Fibroblast of skin of scalp (primary cell): Measurements from ENCODE around the gene ZC2HC1C.
"Not testable (repeated sequence)": the region's sequence is repeated elsewhere in the genome, so short reads cannot be mapped to it uniquely, and the experiment has no call there.

Experiments used
- DNase-seq: peaks from one replicate; pipeline ENCODE4 v3.0.0-alpha.2; 2013

ZC2HC1C gene

DNA sequence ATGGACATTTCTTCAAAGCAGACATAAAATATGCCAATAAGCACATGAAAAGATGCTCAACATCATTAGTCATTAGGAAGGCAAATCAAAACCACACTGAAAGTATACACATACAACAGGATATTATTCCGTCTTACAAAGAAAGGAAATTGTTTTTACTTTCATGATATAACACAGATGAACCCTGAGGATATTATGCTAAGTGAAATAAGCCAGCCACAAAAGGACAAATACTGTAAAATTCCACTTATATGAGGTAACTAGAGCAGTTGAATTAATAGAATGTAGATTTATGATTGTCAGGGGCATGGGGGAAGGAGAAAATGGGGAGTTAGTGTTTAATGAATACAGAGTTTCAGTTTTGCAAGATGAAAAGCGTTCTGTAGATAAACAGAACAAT, 9.8 kb upstream of the ZC2HC1C start:
- peak; percentile 71 for DNase-seq

DNA sequence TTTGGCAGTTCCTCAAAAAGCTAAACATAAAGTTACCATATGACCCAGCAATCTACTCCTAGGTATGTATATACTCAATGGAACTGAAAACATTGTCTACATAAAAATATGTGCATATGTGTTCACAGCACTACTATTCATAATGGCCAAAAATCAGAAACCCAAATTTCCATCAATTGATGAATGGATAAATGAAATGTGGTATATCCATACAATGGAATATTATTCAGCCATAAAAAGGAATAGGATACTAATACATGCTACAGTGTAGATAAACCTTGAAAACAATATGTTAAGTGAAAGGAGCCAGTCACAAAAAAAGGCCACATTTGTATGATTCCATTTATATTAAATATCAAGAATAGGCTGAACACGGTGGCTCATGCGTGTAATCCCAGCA, 9.0 kb upstream of the ZC2HC1C start:
- DNase-seq, result no peak

DNA sequence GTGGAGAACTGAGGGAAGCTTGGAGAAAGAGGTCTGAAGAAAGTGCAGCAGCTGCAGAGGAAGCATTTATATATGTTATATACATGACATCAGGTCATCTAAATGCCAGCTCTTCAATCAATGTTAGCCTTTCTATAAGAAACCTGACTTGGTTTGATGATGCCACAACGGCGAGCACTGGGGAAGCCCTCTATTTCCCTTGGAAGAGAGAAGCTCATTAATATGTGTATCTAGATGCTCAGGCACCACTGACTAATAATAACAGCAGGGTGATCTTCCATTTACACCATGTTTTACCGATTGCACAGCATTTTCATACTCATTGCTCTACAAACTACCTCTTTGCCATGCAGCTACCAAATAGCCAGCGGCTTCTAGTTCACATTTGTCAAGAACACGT, 6.4 kb upstream of the ZC2HC1C start:
- no peak for DNase-seq

DNA sequence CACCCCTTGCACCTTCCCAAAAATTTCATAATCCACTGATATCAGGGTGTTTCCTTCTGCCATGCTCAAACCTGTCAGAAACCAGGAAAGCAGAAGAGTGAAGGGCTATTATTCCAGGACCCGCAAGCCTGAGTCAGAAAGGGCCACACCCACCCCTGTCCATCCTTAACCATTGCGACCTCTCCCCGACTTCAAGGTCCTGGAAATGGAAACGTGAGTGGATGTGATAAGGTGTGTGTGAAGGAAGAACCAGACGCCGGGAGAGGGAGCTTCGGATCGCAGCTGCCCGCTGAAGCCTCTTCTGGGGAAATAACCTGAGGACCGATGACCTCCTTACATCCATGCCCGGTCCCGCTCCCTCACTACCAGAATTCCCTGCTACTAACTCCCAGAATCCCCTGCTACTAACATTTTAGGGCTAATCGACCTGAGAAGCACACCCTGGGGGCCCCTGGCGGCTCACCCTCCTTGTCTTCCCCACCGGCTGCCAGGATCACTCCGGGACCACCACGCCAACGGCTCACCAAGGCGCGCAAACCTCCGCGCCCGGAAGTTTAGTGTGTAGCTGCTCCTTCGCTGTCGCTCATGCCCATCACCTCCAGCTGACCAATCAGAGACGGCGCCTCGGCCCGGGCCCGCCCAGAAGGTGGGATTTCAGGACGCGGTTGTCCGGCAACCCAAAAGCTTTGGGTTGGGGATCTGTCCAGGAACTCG, 5.8 kb upstream of the ZC2HC1C start, which contains the start of gene ACYP1:
TSS of gene ACYP1 (minus strand) at position 534 of the 714 bp plus-strand sequence. CDS start at position 63, 471 bp downstream.
- DNase-seq, result peak; percentile 89

DNA sequence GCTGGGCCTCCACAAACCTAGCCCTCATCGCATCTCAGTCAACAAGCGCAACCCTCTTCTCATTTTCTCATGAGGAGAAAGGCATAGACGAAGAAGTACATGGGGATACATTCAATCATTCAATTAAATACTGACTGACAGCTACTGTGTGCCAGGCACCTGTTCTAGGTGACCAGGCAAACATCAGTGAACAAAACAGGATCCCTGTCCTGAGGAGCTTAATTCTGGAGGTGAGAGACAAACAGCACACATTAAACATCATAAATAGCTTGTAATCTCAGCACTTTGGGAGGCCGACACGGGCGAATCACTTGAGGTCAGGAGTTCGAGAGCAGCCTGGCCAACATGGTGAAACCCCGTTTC, 5.3 kb upstream of the ZC2HC1C start:
- no peak for DNase-seq

DNA sequence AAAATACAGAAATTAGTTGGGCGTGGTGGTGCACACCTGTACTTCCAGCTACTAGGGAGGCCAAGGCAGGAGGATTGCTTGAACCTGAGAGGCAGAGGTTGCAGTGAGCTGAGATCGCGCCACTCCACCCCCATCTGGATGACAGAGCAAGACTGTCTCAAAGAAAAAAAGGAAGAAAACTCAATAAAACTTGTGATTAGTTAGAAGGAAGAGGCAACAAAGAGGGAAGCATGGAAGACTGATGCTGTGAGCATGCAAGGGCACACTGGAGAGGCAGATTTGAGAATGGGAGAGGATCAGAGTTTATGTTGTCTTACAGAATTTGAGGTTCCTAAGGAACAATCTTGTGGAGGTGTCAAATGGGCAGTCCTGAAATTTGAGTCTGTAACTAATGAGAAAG, 2.8 kb upstream of the ZC2HC1C start:
- no peak for DNase-seq

DNA sequence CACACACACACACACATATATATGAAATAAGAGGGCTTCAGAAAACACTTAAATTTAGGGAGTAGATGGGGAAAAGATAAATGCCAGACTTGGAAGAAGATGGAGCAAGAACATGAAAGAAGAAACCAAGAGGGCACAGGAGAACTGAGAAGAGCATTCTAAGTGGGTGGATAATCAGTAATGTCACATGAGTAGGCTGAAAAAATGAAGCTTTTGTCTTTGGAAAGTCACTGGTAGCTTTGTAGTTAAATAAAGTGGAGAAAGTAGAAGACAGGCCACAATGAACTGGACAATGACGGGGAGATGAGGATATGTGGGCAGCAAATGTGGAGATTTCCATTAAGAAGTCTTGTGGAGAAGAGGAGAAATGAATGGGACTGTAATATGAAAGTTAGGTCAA, 2.2 kb upstream of the ZC2HC1C start:
- DNase-seq, result no peak

DNA sequence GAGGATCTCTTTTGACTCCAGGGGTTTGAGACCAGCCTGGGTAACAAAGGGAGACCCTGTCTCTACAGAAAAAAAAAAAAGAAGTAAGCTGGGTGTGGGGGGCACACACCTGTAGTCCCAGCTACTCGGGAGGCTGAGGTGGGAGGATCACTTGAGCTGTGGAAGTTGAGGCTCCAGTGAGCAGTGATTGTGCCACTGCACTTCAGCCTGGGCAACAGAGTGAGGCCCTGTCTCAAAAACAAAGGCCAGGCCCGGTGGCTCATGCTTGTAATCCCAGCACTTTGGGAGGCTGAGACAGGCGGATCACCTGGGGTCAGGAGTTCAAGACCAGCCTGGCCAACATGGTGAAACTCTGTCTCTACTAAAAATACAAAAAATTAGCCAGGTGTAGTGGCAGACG, 1.7 kb upstream of the ZC2HC1C start:
- not testable (repeated sequence) for DNase-seq

DNA sequence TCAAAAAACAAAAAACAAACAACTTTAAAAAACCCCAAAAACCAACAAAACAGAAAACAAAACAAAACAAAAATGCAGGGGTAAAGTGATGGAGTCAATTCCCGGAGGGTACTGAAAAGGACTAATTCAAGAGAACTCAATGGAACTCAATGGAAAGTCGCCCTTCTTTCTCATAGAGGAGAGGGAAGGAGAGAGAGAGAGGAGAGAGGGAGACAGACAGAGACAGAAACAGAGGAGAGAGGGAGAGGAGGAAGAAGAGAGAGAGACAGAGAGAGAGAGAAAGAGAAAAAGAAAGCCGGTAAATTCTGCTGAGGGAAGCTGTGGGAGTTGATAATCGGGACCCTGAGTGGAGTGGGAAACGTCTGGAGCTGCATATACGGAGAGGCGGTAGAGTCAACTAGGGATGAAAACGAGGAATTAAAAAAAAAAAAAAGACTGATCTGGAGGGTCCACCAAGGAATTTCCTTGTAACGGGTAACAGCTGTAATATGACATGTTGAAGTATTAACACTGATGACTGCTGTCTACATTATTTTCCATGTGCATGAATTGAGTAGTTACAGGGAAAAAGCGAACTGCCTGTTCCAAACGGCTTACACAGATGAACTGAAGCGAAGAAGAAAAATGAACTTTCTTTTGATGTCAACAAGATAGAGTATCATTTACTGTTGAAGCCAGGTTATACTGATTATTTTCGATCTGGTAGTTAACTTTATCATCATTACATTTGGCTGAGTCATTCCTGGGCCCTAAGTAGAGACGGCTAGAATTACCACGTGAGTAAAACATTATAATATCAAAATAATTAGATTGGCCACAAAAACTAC, 934 bp upstream of the ZC2HC1C start:
- no peak for DNase-seq

DNA sequence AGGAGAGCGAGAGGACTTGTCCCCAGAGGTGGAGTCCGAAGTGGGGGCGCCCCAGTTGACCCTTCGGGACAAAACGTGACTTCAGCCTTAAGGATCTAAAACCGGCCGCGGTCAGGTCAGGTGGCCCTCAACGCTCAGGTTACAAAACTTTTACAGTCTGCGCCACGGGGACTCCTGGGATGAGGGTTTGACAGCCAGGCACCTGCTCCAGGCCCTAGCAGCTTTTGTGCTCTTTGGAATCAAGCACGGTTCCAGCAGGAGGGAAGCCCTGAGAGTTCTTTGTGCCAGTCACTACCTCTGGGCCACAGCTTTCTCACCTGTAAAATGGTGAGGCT, 337 bp downstream of the ZC2HC1C start:
- no peak for DNase-seq

DNA sequence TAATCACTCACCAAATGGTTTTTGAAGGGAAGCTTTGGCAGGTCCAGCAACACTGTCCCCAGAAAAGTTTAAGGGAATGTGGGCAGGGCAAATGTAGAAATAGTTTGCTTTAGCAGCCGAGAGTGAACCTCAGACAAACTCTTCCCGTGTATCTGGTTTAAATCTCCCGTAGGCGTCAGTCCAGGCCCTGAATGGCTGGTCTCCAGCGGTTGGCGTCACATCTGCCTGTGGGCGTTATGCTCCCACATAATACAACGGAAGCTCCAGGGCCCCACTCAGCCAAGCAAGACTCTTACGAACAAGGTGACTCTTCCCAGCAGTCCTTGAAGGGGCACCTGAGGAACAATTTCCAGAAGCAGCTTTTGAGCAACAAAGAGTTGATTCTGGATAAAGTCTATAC, 942 bp downstream of the ZC2HC1C start:
- DNase-seq, result no peak

DNA sequence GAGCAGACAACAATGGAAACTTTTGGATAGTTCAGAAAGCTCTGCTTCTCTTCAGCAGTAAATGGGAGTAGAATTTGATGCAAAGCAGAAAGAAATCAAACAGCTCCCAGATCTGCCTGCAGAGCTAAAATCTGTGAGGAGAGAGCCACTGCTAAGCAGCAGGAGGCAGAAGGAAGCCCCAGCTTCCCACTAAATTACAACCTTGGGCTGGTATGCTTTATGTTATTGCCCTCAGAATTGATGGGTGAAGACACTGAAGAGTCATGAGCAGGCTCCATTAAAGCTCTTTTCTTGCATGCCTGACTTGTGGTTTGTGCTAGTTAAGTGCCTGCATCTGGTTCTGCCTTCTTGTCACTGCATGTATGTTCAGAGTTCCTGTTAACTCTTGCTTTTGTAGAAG, 8.4 kb downstream of the ZC2HC1C start:
- DNase-seq, result no peak

DNA sequence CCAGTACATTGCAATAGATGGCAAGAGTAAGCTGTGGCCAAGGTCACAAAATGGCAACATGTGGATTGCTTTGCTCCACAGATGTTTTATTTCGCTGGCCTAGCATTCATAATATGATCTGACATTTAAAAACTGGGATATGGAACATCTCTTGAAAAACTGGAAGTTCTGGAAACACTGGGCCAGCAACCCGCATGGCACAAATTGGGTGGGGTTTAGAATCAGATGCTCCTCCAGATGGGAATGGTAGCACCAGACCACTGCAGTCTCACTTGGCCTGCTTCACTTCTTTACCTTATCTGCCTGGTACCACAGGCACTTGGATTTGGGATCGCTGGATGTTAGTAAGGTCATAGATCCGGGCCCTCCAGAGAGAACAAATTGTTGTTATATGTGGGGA, 10.1 kb downstream of the ZC2HC1C start:
- DNase-seq, result no peak

DNA sequence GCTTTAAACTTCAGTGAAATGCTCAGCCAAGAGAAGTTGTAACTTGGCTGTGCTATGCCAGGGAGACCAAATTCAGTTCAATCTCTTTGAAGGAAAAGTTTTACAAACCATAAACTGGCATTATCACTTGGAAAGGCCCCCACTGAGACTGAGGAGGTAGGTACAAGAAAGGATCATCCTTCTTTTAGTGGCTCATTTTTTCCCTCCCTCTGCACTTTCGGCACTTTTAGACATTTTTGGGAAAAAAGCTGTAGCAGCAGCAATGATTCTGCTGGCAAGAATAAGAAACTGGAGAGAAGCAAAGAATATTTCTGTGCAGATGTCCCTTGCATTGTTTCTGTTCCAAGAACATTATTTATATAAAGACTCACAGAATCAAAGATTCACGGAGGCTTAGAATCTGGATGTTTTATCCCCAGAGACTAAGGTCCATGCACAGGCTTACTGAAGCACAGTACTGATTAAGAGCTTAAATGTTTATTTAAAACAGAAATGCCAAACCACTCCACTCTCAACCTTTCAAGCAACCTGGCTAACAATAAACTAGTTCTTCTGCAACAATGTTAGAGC, 12.3 kb downstream of the ZC2HC1C start:
- DNase-seq, result no peak

DNA sequence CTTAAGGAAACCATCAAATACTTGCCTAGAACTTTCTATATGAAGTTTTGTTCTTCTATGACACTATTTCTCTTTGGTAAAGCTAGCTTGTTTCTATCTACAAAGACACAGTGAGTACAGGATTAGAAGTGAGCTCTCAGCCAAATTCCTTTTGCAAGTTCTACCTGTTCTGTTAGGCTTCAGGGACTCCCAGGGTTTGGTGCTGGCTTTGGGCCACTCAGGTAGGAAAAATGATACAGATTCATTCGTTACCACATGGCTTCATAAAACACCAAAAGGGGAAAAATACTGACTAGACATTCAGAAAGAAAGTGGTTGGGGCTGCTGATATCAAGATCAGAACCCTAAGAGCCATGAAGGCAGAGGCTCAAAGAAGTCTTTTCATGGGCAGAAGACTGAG, 13.8 kb downstream of the ZC2HC1C start:
- no peak for DNase-seq

DNA sequence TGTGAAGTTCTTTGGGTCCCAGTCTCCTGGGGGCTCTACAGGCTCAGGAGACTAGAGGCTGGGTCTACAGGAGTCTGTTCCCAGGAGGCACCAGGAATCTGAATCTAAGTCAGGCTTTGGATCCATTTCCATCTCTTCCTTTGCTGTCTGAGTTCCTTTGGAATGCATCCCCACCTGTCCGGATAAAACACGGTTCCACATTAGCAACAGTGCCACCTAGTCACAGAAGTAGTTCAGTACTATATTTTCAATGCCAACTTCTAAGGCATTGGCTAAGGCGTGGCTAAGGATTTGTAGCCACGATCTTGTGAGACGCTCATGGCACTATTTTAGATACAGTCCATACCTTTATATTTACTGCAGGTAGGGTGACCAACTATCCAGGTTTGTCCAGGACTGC, 15.1 kb downstream of the ZC2HC1C start:
- no peak for DNase-seq

DNA sequence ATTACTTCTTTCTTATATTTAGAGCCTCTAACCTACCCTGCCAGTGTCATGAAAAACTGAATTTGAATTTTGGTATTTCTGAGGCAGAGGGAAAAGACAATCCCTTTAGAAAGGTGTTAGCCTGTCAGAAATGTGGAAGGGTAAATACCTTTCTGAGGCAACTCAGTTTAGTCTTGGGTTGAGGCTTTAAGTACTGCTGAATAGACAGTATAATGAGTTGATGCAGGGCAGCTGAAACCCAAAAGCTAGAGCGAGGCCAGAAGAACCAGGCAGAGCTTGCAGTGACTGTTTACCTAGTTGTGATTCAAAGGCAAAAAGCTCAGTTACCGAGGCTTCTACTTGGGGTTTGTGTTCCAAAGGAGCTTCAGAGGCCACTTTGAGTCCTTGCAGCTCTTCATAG, 18.7 kb downstream of the ZC2HC1C start:
- DNase-seq, result no peak

DNA sequence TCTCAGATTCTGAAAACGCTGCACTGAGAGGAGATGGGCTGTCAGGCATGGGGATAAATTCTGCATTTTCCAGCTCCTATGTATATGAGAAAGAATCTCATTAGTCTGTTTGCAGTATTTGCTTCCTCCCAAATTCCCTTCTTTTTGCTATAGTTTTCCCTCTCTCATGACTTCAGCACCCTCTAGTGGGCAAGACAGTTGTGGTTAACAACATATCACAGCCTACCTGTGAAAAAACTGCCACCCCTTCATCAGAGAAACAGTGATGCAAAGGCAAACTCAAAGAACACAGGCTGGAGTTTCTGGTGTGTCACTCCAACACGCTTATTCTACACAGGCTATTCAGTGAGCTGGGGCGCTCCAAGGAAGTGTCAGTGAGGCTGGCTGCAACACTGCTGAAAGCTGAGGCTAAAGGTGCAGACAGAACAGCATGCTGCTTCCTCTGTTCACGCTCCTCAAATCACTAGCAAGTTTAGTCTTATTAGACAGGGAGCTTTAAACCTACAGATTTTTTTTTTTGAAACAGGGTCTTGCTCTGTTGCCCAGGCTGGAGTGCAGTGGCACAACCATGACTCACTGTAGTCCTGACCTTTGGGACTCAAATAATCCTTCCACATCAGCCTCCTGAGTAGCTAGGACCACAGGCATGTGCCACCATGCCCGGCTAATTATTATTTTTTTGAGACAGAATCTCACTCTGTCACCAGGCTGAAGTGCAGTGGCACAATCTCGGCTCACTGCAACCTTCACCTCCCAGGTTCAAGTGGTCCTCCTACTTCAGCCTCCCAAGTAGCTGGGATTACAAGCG, 19.3 kb downstream of the ZC2HC1C start:
- DNase-seq, result peak; percentile 65

DNA sequence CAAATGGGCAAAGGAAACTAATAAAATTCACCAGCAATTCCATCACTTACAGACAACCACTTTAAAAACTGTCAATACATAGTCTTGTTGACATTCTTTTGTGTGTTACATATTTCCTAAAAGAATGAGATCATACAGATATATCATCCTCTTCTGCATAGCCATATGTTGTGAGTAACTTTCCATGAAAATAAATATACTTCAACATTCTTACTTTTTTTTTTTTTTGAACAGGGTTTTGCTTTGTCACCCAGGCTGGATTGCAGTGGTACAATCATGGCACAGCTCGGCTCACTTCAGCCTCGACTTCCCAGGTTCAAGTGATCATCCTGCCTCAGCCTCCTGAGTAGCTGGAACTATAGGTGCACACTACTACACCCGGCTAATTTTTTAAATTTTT, 20.9 kb downstream of the ZC2HC1C start:
- DNase-seq, result peak; percentile 64

DNA sequence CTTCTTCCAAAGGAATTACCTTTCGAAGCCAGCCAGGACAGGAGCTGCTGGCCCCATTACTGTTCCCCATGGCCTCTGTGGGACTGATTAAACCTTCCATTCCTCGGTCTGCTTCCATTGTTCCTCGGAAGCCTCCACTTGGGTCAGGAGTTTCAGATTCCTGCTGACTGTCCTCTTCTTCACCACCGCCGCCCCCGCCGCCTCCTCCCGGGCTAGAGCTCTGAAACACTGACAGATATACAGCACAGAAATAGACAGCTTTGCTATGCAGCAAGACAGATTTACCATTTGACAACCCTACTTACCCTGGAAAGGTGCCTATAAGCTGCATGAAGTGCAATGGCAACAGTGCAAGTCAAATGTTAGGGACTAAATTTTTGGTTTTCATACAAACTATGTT, 21.8 kb downstream of the ZC2HC1C start:
- DNase-seq, result no peak

DNA sequence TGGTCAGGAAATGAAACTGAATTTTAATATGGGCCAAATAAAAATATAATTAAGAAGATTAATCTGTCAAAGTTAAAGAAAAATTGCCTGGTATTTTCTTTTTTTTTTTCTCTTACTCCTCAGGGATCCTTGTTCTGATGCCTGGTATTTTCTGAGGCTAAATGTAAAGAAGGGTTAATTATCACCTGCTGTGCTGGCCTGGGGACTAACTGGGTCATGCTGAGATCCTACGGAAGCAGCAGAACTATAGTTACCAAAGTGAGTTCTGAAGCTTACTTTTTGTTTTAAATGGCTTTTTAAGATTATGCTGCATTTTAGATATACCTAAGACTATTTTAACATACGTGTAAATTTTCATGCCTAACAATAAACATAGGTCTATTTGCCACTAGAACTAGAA, 23.3 kb downstream of the ZC2HC1C start:
- no peak for DNase-seq

DNA sequence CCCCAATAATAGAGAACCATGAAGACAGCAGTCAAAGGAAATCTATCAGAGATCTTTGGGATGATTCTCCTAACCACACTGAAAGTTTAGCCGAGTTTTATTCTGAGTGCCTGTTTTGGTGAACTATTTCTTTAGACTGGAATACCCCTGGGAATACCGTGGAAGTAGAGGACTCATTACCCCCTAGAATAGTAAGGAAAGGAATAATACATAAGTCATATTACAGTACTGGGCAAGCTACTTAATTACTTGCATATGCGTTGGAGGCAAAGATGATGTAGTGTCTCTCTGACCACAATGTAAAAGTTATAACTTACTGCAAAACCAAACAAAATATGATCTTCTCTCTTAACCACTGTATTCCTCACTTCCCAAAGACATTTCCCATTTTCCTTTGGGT, 25.5 kb downstream of the ZC2HC1C start:
- DNase-seq, result peak; percentile 89

DNA sequence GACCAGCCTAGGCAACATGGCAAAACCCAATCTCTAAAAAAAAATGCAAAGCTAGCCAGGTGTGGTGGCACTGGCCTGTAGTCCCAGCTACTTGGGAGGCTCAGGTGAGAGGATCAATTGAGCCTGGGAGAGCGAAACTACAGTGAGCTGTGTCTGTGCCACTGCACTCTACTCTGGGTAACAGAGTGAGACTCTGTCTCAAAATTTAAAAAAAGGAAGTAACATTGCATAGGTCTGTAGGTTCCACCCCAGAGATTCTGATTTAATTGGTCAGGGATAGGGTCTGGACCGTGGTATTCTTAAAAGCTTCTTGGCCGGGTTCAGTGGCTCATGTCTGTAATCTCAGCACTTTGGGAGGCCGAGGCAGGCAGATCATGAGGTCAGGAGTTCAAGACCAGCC, 26.2 kb downstream of the ZC2HC1C start:
- no peak for DNase-seq
